Smooth muscle cell (in vitro differentiated cells): ENCODE data around the gene TP53I11. TPM values are rescaled to one million over a fixed set of nuclear protein-coding genes. Genes with fewer than 3 reads are reported as not detected.

Experiments used
- DNase-seq: peaks from one replicate; lab custom pipeline; 2025; ENCODE audit not compliant: unreplicated experiment; lab: John Stamatoyannopoulos, UW
- H2AFZ ChIP-seq: fragments of 200-600 bp; sonication (generic); 2 replicates; pipeline ENCODE4 v1.6.0; 2016; ENCODE audit warnings: antibody characterized with exemption, low read depth, mild to moderate bottlenecking
- H3F3A ChIP-seq: fragments of 200-600 bp; sonication (generic); 2 replicates; pipeline ENCODE4 v1.6.0; 2017; ENCODE audit warnings: antibody characterized with exemption, low read depth
- H3K27ac ChIP-seq: fragments of 200-600 bp; sonication (generic); 2 replicates; pipeline ENCODE4 v1.5.1; 2016; ENCODE audit warnings: low read depth, mild to moderate bottlenecking
- H3K27me3 ChIP-seq: fragments of 200-600 bp; sonication (generic); 2 replicates; pipeline ENCODE4 v1.6.1; 2016; ENCODE audit warnings: low read depth, mild to moderate bottlenecking
- H3K36me3 ChIP-seq: fragments of 200-600 bp; sonication (generic); 2 replicates; pipeline ENCODE4 v1.5.1; 2016; ENCODE audit warnings: low read depth
- H3K4me1 ChIP-seq: fragments of 200-600 bp; sonication (generic); 2 replicates; pipeline ENCODE4 v1.5.1; 2016; ENCODE audit warnings: low read depth
- H3K4me2 ChIP-seq: fragments of 200-600 bp; sonication (generic); 2 replicates; pipeline ENCODE4 v1.6.0; 2016; ENCODE audit warnings: mild to moderate bottlenecking
- H3K4me3 ChIP-seq: fragments of 200-600 bp; sonication (generic); 2 replicates; pipeline ENCODE4 v1.5.1; 2016; ENCODE audit warnings: mild to moderate bottlenecking
- H3K79me2 ChIP-seq: fragments of 200-600 bp; sonication (generic); 2 replicates; pipeline ENCODE4 v1.6.0; 2016; ENCODE audit warnings: low read depth, mild to moderate bottlenecking
- H3K9ac ChIP-seq: fragments of 200-600 bp; sonication (generic); 2 replicates; pipeline ENCODE4 v1.6.0; 2016; ENCODE audit warnings: low read depth
- H3K9me3 ChIP-seq: fragments of 200-600 bp; sonication (generic); replicated peaks from 2 replicates; pipeline ENCODE4 v1.5.1; 2016; ENCODE audit warnings: low read depth
- H4K20me1 ChIP-seq: fragments of 200-600 bp; sonication (generic); 2 replicates; pipeline ENCODE4 v1.6.0; 2016; ENCODE audit warnings: low read depth
- WGBS: methylation state at CpG from one replicate; pipeline ENCODE4 v1.1.7; 2016; ENCODE audit warnings: low lambda C conversion rate; 5-methylcytosine and 5-hydroxymethylcytosine counted together
- polyA plus RNA-seq: library from polyadenylated mRNA; unstranded; fragments of >200 nt; fragmentation: Nextera tagmentation; extraction: Ambion mirVana; gene quantifications from 2 replicates; pipeline ENCODE4 v1.2.1, GENCODE V29; 2016
- total RNA-seq: library from RNA; depleted of rRNA; stranded (reverse); fragments of >200 nt; gene quantifications from 2 replicates; pipeline ENCODE4 v1.2.3, GENCODE V29; 2014
- TF ChIP-seq, protein P1 (sequence below): fragments of 200-600 bp; sonication (generic); IDR thresholded peaks from 2 replicates; pipeline ENCODE4 v1.5.1; 2017; ENCODE audit warnings: borderline replicate concordance, mild to moderate bottlenecking, antibody characterized with exemption; ENCODE audit not compliant: insufficient read depth, poor library complexity, severe bottlenecking

Gene TP53I11
- total and polyA plus RNA-seq, 2 experiments from 2014 or later = 14.2 to 61.2 TPM

GRCh38 chr11:44884056-44884455 is 66.6 kb downstream of the TP53I11 start:
- Histone ChIP-seq H2AFZ (no peak overlapping the region), H3K9ac (no peak overlapping the region), H3K36me3 (no peaks in the 10 kb centered on the region), H3F3A (no peaks in the 10 kb centered on the region), H3K9me3 (no peaks in the 10 kb centered on the region), H3K79me2 (no peaks in the 10 kb centered on the region), H4K20me1 (no peaks in the 10 kb centered on the region), H3K27me3 (peaks cover 2% of the 10 kb centered on the region), H3K4me3 (no peak overlapping the region), H3K27ac (no peak overlapping the region), H3K4me2 (no peak overlapping the region), H3K4me1 (peaks cover 22% of the 10 kb centered on the region)
- WGBS = 94% methylated on average over 6 of the region's 6 CpGs
- no peak for DNase-seq
- TF ChIP-seq, protein P1, sequence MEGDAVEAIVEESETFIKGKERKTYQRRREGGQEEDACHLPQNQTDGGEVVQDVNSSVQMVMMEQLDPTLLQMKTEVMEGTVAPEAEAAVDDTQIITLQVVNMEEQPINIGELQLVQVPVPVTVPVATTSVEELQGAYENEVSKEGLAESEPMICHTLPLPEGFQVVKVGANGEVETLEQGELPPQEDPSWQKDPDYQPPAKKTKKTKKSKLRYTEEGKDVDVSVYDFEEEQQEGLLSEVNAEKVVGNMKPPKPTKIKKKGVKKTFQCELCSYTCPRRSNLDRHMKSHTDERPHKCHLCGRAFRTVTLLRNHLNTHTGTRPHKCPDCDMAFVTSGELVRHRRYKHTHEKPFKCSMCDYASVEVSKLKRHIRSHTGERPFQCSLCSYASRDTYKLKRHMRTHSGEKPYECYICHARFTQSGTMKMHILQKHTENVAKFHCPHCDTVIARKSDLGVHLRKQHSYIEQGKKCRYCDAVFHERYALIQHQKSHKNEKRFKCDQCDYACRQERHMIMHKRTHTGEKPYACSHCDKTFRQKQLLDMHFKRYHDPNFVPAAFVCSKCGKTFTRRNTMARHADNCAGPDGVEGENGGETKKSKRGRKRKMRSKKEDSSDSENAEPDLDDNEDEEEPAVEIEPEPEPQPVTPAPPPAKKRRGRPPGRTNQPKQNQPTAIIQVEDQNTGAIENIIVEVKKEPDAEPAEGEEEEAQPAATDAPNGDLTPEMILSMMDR = no peak

DNA sequence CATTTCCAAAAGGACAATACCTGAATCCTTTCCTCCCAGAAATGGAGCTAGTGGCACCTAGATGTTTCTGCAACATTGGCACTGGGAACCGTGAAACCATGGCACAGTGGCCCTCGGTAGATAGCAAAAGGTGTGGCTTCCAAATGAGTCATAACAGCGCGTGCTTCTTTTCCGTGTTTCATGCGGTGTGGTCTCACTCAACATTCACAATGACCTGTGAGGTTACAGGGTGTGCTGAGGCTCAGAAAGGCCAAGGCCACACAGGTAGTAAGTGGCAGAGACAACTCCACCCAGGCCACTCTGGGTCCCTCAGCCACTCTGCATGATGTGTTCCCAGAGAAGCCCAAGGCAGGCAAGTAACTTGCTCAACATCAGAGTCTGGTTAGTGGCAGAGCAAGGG is 67.4 kb downstream of the TP53I11 start:
- no peaks in the 10 kb centered on the region for H3K9me3 ChIP-seq
- H3K27me3 ChIP-seq = peaks cover 5% of the 10 kb centered on the region
- 92% methylated on average over 6 of the region's 6 CpGs for WGBS
- no peak overlapping the region for H3K4me3 ChIP-seq
- TF ChIP-seq, protein P1 = no peak
- H2AFZ ChIP-seq = no peak overlapping the region
- no peak for DNase-seq
- no peaks in the 10 kb centered on the region for H4K20me1 ChIP-seq
- H3K79me2 ChIP-seq = no peaks in the 10 kb centered on the region
- H3K36me3 ChIP-seq = no peaks in the 10 kb centered on the region
- no peak overlapping the region for H3K9ac ChIP-seq
- H3K4me1 ChIP-seq = peaks cover 29% of the 10 kb centered on the region
- no peak overlapping the region for H3K4me2 ChIP-seq
- H3F3A ChIP-seq = no peaks in the 10 kb centered on the region
- H3K27ac ChIP-seq = no peak overlapping the region

Other genes with a start within 250 kb of the TP53I11 start
- 3.4 and 3.9 TPM in 2 replicates for gene TSPAN18, start 223.9 kb downstream of the TP53I11 start, total RNA-seq
- gene TSPAN18, start 223.9 kb downstream of the TP53I11 start, polyA plus RNA-seq = 9.3 and 15.3 TPM in 2 replicates
- gene PRDM11, start 195.8 kb upstream of the TP53I11 start, total RNA-seq = 5.8 and 8.0 TPM in 2 replicates
- gene PRDM11, start 195.8 kb upstream of the TP53I11 start, polyA plus RNA-seq = 5.2 and 6.6 TPM in 2 replicates